GM19438 (cell line): ENCODE measurements around the gene TMEM267.
"Not testable (repeated sequence)": the region's sequence is repeated elsewhere in the genome, so short reads cannot be mapped to it uniquely, and the experiment has no call there.

ENCODE experiments used
- ATAC-seq: cut with Tn5 transposase; IDR thresholded peaks from one replicate; pipeline ENCODE4 v1.9.1; 2021; ENCODE audit warnings: low read depth; ENCODE audit not compliant: unreplicated experiment

The TMEM267 gene

GRCh38 chr5:43461066-43461465 is 22.6 kb downstream of the TMEM267 start:
- ATAC-seq = no peak

GRCh38 chr5:43456556-43456955 is 27.1 kb downstream of the TMEM267 start:
- ATAC-seq = no peak

- not testable (repeated sequence) for ATAC-seq
Observed at GRCh38 chr5:43441575-43441974, 42.1 kb downstream of the TMEM267 start.

GRCh38 chr5:43437062-43437660 is 46.5 kb downstream of the TMEM267 start:
- ATAC-seq = no peak

GRCh38 chr5:43433382-43433781 is 50.3 kb downstream of the TMEM267 start:
- ATAC-seq = no peak

GRCh38 chr5:43432486-43433375 is 50.9 kb downstream of the TMEM267 start:
- ATAC-seq = no peak

- ATAC-seq = no peak
Observed at GRCh38 chr5:43429706-43430105, 54.0 kb downstream of the TMEM267 start.

- ATAC-seq = no peak
Observed at GRCh38 chr5:43429016-43429415, 54.6 kb downstream of the TMEM267 start.

- no peak for ATAC-seq
Observed at GRCh38 chr5:43427306-43427705, 56.4 kb downstream of the TMEM267 start.

GRCh38 chr5:43425983-43426382 is 57.7 kb downstream of the TMEM267 start:
- no peak for ATAC-seq

- not testable (repeated sequence) for ATAC-seq
Observed at GRCh38 chr5:43423086-43423485, 60.6 kb downstream of the TMEM267 start.

GRCh38 chr5:43422143-43422542 is 61.5 kb downstream of the TMEM267 start:
- ATAC-seq = no peak

GRCh38 chr5:43421450-43422133 is 62.1 kb downstream of the TMEM267 start:
- ATAC-seq = no peak

GRCh38 chr5:43420241-43420640 is 63.4 kb downstream of the TMEM267 start:
- no peak for ATAC-seq

- ATAC-seq = no peak
Observed at GRCh38 chr5:43418561-43418960, 65.1 kb downstream of the TMEM267 start.

- no peak for ATAC-seq
Observed at GRCh38 chr5:43416803-43417394, 66.8 kb downstream of the TMEM267 start.

GRCh38 chr5:43415935-43416802 is 67.5 kb downstream of the TMEM267 start:
- no peak for ATAC-seq

GRCh38 chr5:43413966-43414365 is 69.7 kb downstream of the TMEM267 start:
- no peak for ATAC-seq

GRCh38 chr5:43412644-43413043 is 71.0 kb downstream of the TMEM267 start:
- no peak for ATAC-seq

GRCh38 chr5:43412156-43412555 is 71.5 kb downstream of the TMEM267 start, which contains the start of gene CCL28:
Gene CCL28 (minus strand): TSS chr5:43412391. CDS start chr5:43412316, 75 bp downstream.
- ATAC-seq = no peak
